ENCODE measurements around the gene MOB3A. TPM values are rescaled to one million over a fixed set of nuclear protein-coding genes. Genes with fewer than 3 reads are reported as not detected.

MOB3A gene
- total RNA-seq, 2 experiments from 2014 or later: 148 to 156 TPM

- H3K4me1 Mint-ChIP-seq: peaks cover 43% of the 10 kb centered on the region
- intact Hi-C loops (cut with DNase I, micrococcal nuclease): loop anchor here (1.0 to 5.0 kb wide), 11 partner anchors 10 to 208 kb away; partner anchors contain the start of genes IZUMO4 (in 2 of the 2), MKNK2 (in 2 of the 2), MOB3A (in 2 of the 2) and CSNK1G2 (in 1 of the 2)
- POLR2A ChIA-PET: interaction anchor here (0.7 to 1.0 kb wide), 2 partner anchors 8 to 1550 kb away, joined by 4 to 5 read pairs; no protein-coding TSS in a partner anchor
- DNase-seq (no peak), ATAC-seq (peak; percentile 42)
- CTCF ChIA-PET: interaction anchor here (0.6 to 1.0 kb wide), 3 partner anchors 9 to 133 kb away, joined by 3 read pairs; no protein-coding TSS in a partner anchor
- H3K9me3 Mint-ChIP-seq (ENCODE audit: low read depth): no peaks in the 10 kb centered on the region
- H3K27ac Mint-ChIP-seq: peak overlapping the region; percentile 98
- H3K27me3 Mint-ChIP-seq: no peaks in the 10 kb centered on the region
- H3K4me3 Mint-ChIP-seq: peak overlapping the region; percentile 91
- H3K36me3 Mint-ChIP-seq (ENCODE audit: low read depth): no peaks in the 10 kb centered on the region
These were observed 35.1 kb downstream of the MOB3A start for GRCh38 chr19:2060884-2061494.

- peak overlapping the region; percentile 91 for H3K4me3 Mint-ChIP-seq
- H3K4me1 Mint-ChIP-seq: peaks cover 54% of the 10 kb centered on the region
- no peaks in the 10 kb centered on the region for H3K36me3 Mint-ChIP-seq (ENCODE audit: low read depth)
- ChIA-PET POLR2A (interaction anchor here (1.2 kb wide), 1 partner anchor 34 kb away, joined by 3 read pairs; no protein-coding TSS in a partner anchor), CTCF (interaction anchor here (0.5 to 0.9 kb wide), 3 partner anchors 16 to 72 kb away, joined by 3 to 4 read pairs (median 3); no protein-coding TSS in a partner anchor)
- DNase-seq (no peak), ATAC-seq (no peak)
- H3K27ac Mint-ChIP-seq: peak overlapping the region; percentile 98
- H3K27me3 Mint-ChIP-seq: no peaks in the 10 kb centered on the region
- intact Hi-C loops (cut with DNase I, micrococcal nuclease): loop anchor here (1.0 to 5.0 kb wide), 3 partner anchors 8 to 197 kb away; partner anchors contain the start of genes KLF16 (in 1 of the 2) and MKNK2 (in 1 of the 2)
- no peaks in the 10 kb centered on the region for H3K9me3 Mint-ChIP-seq (ENCODE audit: low read depth)
These were observed 36.5 kb downstream of the MOB3A start for GRCh38 chr19:2059422-2060201.

GRCh38 chr19:2058570-2059421, 37.3 kb downstream of the MOB3A start:
- Mint-ChIP-seq H3K27ac (peak overlapping the region; percentile 75), H3K27me3 (no peaks in the 10 kb centered on the region), H3K9me3 (ENCODE audit: low read depth) (no peaks in the 10 kb centered on the region), H3K4me3 (no peak overlapping the region), H3K4me1 (peaks cover 53% of the 10 kb centered on the region), H3K36me3 (ENCODE audit: low read depth) (no peaks in the 10 kb centered on the region)
- intact Hi-C loops (cut with DNase I, micrococcal nuclease): no loop called here
- ATAC-seq (no peak), DNase-seq (no peak)
- POLR2A ChIA-PET: interaction anchor here (1.2 kb wide), 1 partner anchor 35 kb away, joined by 3 read pairs; no protein-coding TSS in a partner anchor
- CTCF ChIA-PET: interaction anchor here (0.5 to 0.9 kb wide), 2 partner anchors 15 to 40 kb away, joined by 3 read pairs; no protein-coding TSS in a partner anchor

DNA sequence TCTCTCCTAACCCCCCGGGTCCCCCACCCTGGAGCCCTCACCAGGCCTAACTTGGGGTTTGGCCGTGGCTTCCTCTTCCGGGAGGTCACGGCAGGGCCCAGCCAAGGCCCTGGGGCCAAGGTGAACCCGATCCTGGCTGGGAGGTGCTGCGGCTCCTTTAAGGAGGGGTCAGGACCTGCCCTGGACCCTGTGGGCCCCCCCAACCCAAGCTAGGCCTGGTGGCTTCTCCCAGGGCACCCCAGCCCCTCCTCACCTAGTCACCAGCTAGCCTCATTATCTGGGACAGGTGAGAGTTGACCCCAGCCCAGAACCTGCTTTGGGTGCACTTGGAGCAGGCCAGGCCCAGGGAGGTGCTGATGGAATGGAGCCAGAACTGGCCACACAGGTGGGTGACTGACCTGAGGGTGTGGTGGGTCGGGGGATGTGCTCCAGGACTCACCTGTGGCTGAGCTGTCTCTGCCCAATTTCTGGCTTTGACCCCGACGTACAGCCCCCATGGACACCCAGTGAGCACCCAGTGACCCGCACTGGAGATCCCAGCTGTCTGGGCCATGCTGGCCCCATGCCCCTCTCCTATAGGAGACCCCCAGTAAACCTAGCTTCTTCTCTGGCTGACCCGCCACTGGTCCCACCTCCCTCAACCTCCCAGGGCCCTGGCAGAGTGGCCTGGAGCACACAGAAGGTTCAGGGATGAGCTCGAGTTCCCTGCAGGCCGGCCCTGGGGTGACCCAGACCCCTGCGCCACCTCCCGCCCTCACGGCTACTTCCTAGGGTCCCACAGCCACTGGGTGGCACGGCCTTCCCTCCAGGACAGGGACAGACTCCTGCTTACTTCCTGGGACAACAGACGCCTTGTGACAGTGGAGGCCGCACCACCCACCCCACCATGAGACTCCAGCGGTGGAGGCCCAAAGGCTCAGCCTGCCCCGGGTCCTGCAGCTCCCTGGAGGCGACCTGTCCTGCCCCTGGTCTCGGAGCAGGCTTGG, 38.3 kb downstream of the MOB3A start:
- POLR2A ChIA-PET: no interaction called here
- intact Hi-C loops (cut with DNase I, micrococcal nuclease): no loop called here

GRCh38 chr19:2056837-2057192, 39.3 kb downstream of the MOB3A start:
- CTCF ChIA-PET: no interaction called here
- DNase-seq (no peak), ATAC-seq (no peak)
- H3K27ac Mint-ChIP-seq: peak overlapping the region; percentile 72
- POLR2A ChIA-PET: interaction anchor here (0.5 kb wide), 1 partner anchor 35 kb away, joined by 3 read pairs; no protein-coding TSS in a partner anchor
- peaks cover 53% of the 10 kb centered on the region for H3K4me1 Mint-ChIP-seq
- intact Hi-C loops (cut with DNase I, micrococcal nuclease): no loop called here
- H3K36me3 Mint-ChIP-seq (ENCODE audit: low read depth): no peaks in the 10 kb centered on the region
- H3K4me3 Mint-ChIP-seq: no peak overlapping the region
- no peaks in the 10 kb centered on the region for H3K9me3 Mint-ChIP-seq (ENCODE audit: low read depth)
- no peaks in the 10 kb centered on the region for H3K27me3 Mint-ChIP-seq

More for the DNA sequence above, 38.3 kb downstream of the MOB3A start:
- CTCF ChIA-PET: interaction anchor here (0.8 kb wide), 1 partner anchor 12 kb away, joined by 3 read pairs; no protein-coding TSS in a partner anchor
- H3K36me3 Mint-ChIP-seq (ENCODE audit: low read depth): no peaks in the 10 kb centered on the region
- H3K4me3 Mint-ChIP-seq: no peak overlapping the region
- DNase-seq (no peak), ATAC-seq (no peak)
- no peaks in the 10 kb centered on the region for H3K27me3 Mint-ChIP-seq
- H3K9me3 Mint-ChIP-seq (ENCODE audit: low read depth): no peaks in the 10 kb centered on the region
- H3K27ac Mint-ChIP-seq: peak overlapping the region; percentile 72
- peaks cover 51% of the 10 kb centered on the region for H3K4me1 Mint-ChIP-seq

DNA sequence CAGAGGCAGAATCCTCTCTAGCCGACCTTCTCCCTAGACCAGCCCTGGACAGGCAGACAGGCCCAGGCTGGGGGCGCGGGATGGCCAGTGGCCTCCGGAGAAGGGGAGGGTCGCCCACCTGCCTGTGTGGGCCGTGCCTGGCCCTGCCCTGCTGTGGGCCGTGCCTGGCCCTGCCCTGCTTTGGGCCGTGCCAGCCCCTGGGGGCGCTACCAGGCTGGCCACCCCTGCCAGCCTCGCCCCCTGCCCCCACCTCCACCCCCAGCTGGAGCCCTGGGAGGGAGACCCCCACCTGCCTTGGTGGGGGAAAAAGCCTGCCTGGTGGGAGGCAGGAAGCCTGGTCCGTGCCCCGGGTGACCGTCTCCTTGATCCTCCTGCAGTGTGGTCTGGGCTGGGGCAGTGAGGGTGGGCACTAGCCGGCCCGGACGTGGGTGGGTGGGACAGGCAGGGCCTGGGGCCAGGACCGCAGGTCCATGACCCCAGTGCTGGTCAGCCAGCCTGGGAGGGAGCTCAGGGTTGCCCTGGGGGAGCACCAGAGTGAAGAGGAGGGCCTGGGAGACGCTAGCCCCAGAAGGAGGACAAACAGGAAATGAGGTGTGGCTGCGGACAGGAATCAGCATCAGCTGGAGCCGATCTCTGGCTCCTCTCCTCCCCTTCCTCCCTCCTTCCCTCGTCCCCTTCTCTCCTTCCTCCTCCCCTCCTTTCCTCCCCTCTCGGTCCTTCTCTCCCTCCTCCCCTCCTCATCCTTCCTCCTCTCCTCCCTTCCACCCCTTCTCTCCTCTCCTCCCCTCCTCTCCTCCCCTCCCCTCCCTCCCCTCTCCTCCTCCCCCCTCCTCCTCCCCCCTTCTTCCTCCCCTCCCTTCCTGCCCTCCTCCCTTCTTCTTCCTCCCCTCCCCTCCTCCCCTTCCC, 39.9 kb downstream of the MOB3A start:
- Mint-ChIP-seq H3K27me3 (no peaks in the 10 kb centered on the region), H3K4me3 (peak overlapping the region; percentile 62), H3K9me3 (ENCODE audit: low read depth) (no peaks in the 10 kb centered on the region), H3K36me3 (ENCODE audit: low read depth) (no peaks in the 10 kb centered on the region), H3K27ac (peak overlapping the region; percentile 94), H3K4me1 (peaks cover 57% of the 10 kb centered on the region)
- ATAC-seq: no peak
- peak; percentile 59 for DNase-seq
- ChIA-PET CTCF (interaction anchor here (0.6 kb wide), 1 partner anchor 390 kb away, joined by 3 read pairs; no protein-coding TSS in a partner anchor), POLR2A (interaction anchor here (0.5 kb wide), 1 partner anchor 36 kb away, joined by 3 read pairs; no protein-coding TSS in a partner anchor)
- intact Hi-C loops (cut with DNase I, micrococcal nuclease): no loop called here

DNA sequence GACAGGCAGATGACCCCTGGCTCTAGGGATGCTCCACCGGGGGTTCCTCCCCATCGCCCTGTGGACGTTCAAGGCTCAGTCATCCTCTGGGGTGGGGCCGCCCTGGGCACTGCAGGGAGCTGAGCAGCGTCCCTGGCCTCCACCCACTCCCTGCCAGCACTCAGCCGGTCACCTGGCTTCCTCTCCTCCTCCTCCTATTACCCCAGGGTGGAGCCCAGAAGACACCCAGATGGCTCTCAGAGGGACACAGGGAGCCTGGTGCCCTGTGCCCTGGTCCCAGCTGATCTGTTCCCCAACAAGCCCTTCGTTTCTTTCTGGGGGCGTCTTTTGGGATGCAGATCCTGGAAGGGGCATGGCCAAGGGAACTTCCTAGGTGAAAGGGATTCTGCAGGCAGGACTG, 41.4 kb downstream of the MOB3A start:
- no peaks in the 10 kb centered on the region for H3K9me3 Mint-ChIP-seq (ENCODE audit: low read depth)
- DNase-seq (no peak), ATAC-seq (no peak)
- POLR2A ChIA-PET: interaction anchor here (0.6 kb wide), 1 partner anchor 349 kb away, joined by 4 read pairs; no protein-coding TSS in a partner anchor
- intact Hi-C loops (cut with DNase I, micrococcal nuclease): no loop called here
- peaks cover 50% of the 10 kb centered on the region for H3K4me1 Mint-ChIP-seq
- peaks cover 1% of the 10 kb centered on the region for H3K36me3 Mint-ChIP-seq (ENCODE audit: low read depth)
- no peak overlapping the region for H3K4me3 Mint-ChIP-seq
- peak overlapping the region; percentile 62 for H3K27ac Mint-ChIP-seq
- CTCF ChIA-PET: interaction anchor here (0.5 kb wide), 1 partner anchor 196 kb away, joined by 4 read pairs; no protein-coding TSS in a partner anchor
- H3K27me3 Mint-ChIP-seq: no peaks in the 10 kb centered on the region

DNA sequence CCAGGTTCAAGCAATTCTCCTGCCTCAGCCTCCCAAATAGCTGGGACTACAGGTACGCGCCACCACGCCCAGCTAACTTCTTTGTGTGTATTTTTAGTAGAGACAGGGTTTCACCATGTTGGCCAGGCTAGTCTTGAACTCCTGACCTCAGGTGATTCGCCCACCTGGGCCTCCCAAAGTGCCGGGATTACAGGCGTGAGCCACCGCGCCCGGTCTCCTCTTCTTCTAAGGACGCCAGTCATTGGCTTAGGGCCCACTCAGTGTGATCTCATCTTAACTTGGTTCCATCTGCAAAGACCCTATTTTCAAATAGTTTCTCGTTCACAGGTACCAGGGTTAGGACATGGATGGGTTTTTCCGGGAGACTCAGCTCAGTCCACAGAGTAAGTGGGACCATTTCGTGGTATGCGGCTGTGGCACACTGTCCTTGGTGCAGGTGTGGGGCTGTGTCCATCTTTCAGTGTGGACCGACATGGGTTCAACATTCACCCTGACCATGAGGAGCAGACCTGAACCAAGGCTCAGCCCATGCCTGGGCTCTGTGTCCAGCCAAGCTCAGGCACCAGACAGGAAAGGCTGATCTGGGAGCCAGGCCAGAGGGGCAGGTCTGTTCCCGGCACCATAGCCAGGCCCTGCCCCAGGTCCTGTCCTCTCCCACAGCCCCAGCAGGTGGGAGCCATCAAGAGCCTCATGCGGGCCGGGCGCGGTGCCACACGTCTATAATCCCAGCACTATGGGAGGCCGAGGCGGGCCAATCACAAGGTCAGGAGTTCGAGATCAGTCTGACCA, 42.3 kb downstream of the MOB3A start:
- ChIA-PET CTCF (no interaction called here), POLR2A (interaction anchor here (1.4 to 2.7 kb wide), 2 partner anchors 8 to 19 kb away, joined by 4 to 11 read pairs; no protein-coding TSS in a partner anchor)
- Mint-ChIP-seq H3K27ac (peak overlapping the region; percentile 51), H3K9me3 (ENCODE audit: low read depth) (no peaks in the 10 kb centered on the region), H3K27me3 (no peaks in the 10 kb centered on the region), H3K36me3 (ENCODE audit: low read depth) (peaks cover 6% of the 10 kb centered on the region), H3K4me1 (peaks cover 53% of the 10 kb centered on the region), H3K4me3 (no peak overlapping the region)
- ATAC-seq (no peak), DNase-seq (no peak)
- intact Hi-C loops (cut with DNase I, micrococcal nuclease): loop anchor here in 1 of 2 experiments (2.0 kb wide), 1 partner anchor 31 kb away; no protein-coding TSS in a partner anchor

Measured in activated CD4-positive, alpha-beta T cell treated with anti-CD3 and anti-CD28 coated beads for 36 hours (primary cell).